HCT116 (cell line): ENCODE measurements around the gene PTPN2. TPM values are rescaled to one million over a fixed set of nuclear protein-coding genes. Genes with fewer than 3 reads are reported as not detected.

Source experiments
- ATAC-seq: fragments of 200-7000 bp; cut with Tn5 transposase; 2 replicates; pipeline ENCODE4 v1.9.1; 2020; ENCODE audit warnings: mild to moderate bottlenecking, moderate library complexity
- BruUV-seq: library from RNA; stranded (reverse); fragments of 400-500 nt; replicated peaks from 2 replicates; lab custom pipeline; 2021; lab: Mats Ljungman, UMichigan
- CTCF ChIA-PET: fragments of 300-600 bp; sonication (Branson Sonifier 250); formaldehyde crosslinking; loops from one replicate; lab custom pipeline; 2021; ENCODE audit warnings: antibody characterized with exemption; lab: Charles Lee
- POLR2A ChIA-PET: fragments of 300-600, 350-600 bp; sonication (Branson Sonifier 250); formaldehyde crosslinking; loops from one replicate; lab custom pipeline; 2021; ENCODE audit warnings: antibody characterized with exemption; lab: Charles Lee
- RAD21 ChIA-PET, 2 experiments: fragments of 300-600 bp; sonication (Branson Sonifier 250); formaldehyde crosslinking; loops; one replicate each; lab custom pipeline; 2023; ENCODE audit warnings: low total read pairs in 2 of 2; ENCODE audit not compliant: uncharacterized antibody in 2 of 2, unreplicated experiment in 2 of 2, low non-redundant PET in 1 of 2; lab: Charles Lee
- DNase-seq: peaks from one replicate; pipeline ENCODE4 v3.0.0-alpha.2; 2010; ENCODE audit warnings: low read depth, low spot score
- H2AFZ ChIP-seq: fragments of 200-600 bp; shearing (Covaris generic), sonication (generic); 2 replicates; pipeline ENCODE4 v1.6.1; 2017; ENCODE audit warnings: low read depth, mixed run types, mixed read lengths, antibody characterized with exemption, low read length; ENCODE audit not compliant: poor library complexity, severe bottlenecking
- H3K27ac ChIP-seq: 2 replicates; pipeline ENCODE4 v1.5.1; 2012; ENCODE audit warnings: low read depth, low read length
- H3K27me3 ChIP-seq: fragments of 200-600 bp; sonication (generic); 2 replicates; pipeline ENCODE4 v1.6.1; 2016; ENCODE audit warnings: mixed run types, low read length, mixed read lengths; ENCODE audit not compliant: insufficient read depth
- H3K36me3 ChIP-seq, 2 experiments: fragments of 200-500 bp in 1 of 2; fragments of 200-600 bp in 1 of 2; sonication (Bioruptor generic) in 1 of 2; sonication (generic) in 1 of 2; 2 replicates each; pipeline versions ENCODE4 v1.5.1 to v1.6.1; 2014 to 2016; ENCODE audit warnings: low read length in 2 of 2, inconsistent platforms in 1 of 2, mixed read lengths in 1 of 2, mixed run types in 1 of 2; ENCODE audit not compliant: insufficient read depth in 2 of 2, control insufficient read depth in 1 of 2
- H3K4me1 ChIP-seq, 2 experiments: fragments of 200-600 bp in 1 of 2; sonication (generic) in 1 of 2; 2 replicates each; pipeline versions ENCODE4 v1.5.1 to v1.6.1; 2012 to 2017; ENCODE audit warnings: low read length in 2 of 2, inconsistent platforms in 1 of 2, mild to moderate bottlenecking in 1 of 2, mixed read lengths in 1 of 2, mixed run types in 1 of 2, moderate library complexity in 1 of 2; ENCODE audit not compliant: insufficient read depth in 2 of 2, control insufficient read depth in 1 of 2
- H3K4me2 ChIP-seq: fragments of 200-600 bp; sonication (generic); 2 replicates; pipeline ENCODE4 v1.6.1; 2017; ENCODE audit warnings: mixed run types, low read length, mixed read lengths
- H3K4me3 ChIP-seq, 2 experiments: fragments of 200-600 bp in 1 of 2; sonication (generic) in 1 of 2; replicated peaks in 1 of 2; 2 replicates each; pipeline ENCODE4 v1.5.1; 2011 to 2016; ENCODE audit warnings: low read length in 2 of 2, control low read depth in 1 of 2, low read depth in 1 of 2, mild to moderate bottlenecking in 1 of 2, mixed read lengths in 1 of 2, mixed run types in 1 of 2
- H3K79me2 ChIP-seq: fragments of 200-600 bp; sonication (generic); 2 replicates; pipeline ENCODE4 v1.6.1; 2017; ENCODE audit warnings: mild to moderate bottlenecking, mixed run types, low read length, moderate library complexity, mixed read lengths; ENCODE audit not compliant: insufficient read depth
- H3K9ac ChIP-seq: fragments of 200-600 bp; sonication (generic); 2 replicates; pipeline ENCODE4 v1.6.1; 2016; ENCODE audit warnings: low read length, mixed read lengths
- H3K9me2 ChIP-seq: fragments of 200-600 bp; sonication (generic), shearing (Covaris generic); 2 replicates; pipeline ENCODE4 v1.6.1; 2017; ENCODE audit warnings: mixed run types, mild to moderate bottlenecking, moderate library complexity; ENCODE audit not compliant: insufficient read depth
- H3K9me3 ChIP-seq, 2 experiments: fragments of 200-500 bp in 1 of 2; fragments of 200-600 bp in 1 of 2; sonication (Bioruptor generic) in 1 of 2; sonication (generic) in 1 of 2; 2 replicates each; pipeline ENCODE4 v1.6.1; 2014 to 2017; ENCODE audit warnings: low read length in 2 of 2, mixed read lengths in 2 of 2, inconsistent platforms in 1 of 2, low read depth in 1 of 2, mild to moderate bottlenecking in 1 of 2, mixed run types in 1 of 2, moderate library complexity in 1 of 2; ENCODE audit not compliant: control insufficient read depth in 1 of 2, insufficient read depth in 1 of 2
- H4K20me1 ChIP-seq: fragments of 200-600 bp; sonication (generic), shearing (Covaris generic); 2 replicates; pipeline ENCODE4 v1.6.1; 2017; ENCODE audit warnings: mixed run types, mild to moderate bottlenecking, moderate library complexity; ENCODE audit not compliant: insufficient read depth
- CEBPB ChIP-seq: IDR thresholded peaks from 2 replicates; pipeline ENCODE4 v1.6.1; 2012; ENCODE audit warnings: low read depth
- ELF1 ChIP-seq: IDR thresholded peaks from 2 replicates; pipeline ENCODE4 v1.6.1; 2012; ENCODE audit warnings: low read depth, borderline replicate concordance
- RAD21 ChIP-seq: IDR thresholded peaks from 2 replicates; pipeline ENCODE4 v1.6.1; 2012; ENCODE audit warnings: low read depth, mild to moderate bottlenecking
- REST ChIP-seq: IDR thresholded peaks from 2 replicates; pipeline ENCODE4 v1.6.1; 2012; ENCODE audit warnings: low read depth
- SIN3A ChIP-seq: IDR thresholded peaks from 2 replicates; pipeline ENCODE4 v1.6.1; 2012; ENCODE audit warnings: low read depth
- SP1 ChIP-seq: IDR thresholded peaks from 2 replicates; pipeline ENCODE4 v1.6.1; 2012; ENCODE audit warnings: low read depth
- intact Hi-C: fragments of 100-400 bp; cut with micrococcal nuclease; formaldehyde crosslinking; loops from 2 replicates; pipeline ENCODE4 v1.10.0; 2022
- total RNA-seq: library from RNA; stranded (reverse); gene quantifications from one replicate; pipeline ENCODE4 v1.2.1, GENCODE V29; 2021; ENCODE audit not compliant: unreplicated experiment
- TF ChIP-seq, protein P1 (sequence below): IDR thresholded peaks from 2 replicates; pipeline ENCODE4 v1.6.1; 2011; ENCODE audit warnings: mild to moderate bottlenecking, low read length, moderate library complexity; ENCODE audit not compliant: insufficient replicate concordance; ENCODE audit errors: extremely low read depth
- TF ChIP-seq, protein P2 (sequence below), 3 experiments: fragments of 200-600 bp in 1 of 3; sonication (generic) in 1 of 3; IDR thresholded peaks in 2 of 3; conservative IDR thresholded peaks in 1 of 3; 2 replicates each; pipeline ENCODE4 v1.5.1; 2012 to 2017; ENCODE audit warnings: low read depth in 2 of 3, low read length in 2 of 3, antibody characterized with exemption in 1 of 3, borderline replicate concordance in 1 of 3, control low read depth in 1 of 3, mild to moderate bottlenecking in 1 of 3, mixed read lengths in 1 of 3, mixed run types in 1 of 3, moderate library complexity in 1 of 3; ENCODE audit not compliant: insufficient read depth in 1 of 3

PTPN2 gene
- total RNA-seq, 1 experiment from 2014 or later: 50.3 TPM

- ChIA-PET CTCF (no interaction called here), RAD21 (no interaction called here)
- H3K9me2 ChIP-seq: no peaks in the 10 kb centered on the region
- no peak overlapping the region for H3K27ac ChIP-seq
- H3K79me2 ChIP-seq: no peaks in the 10 kb centered on the region
- no peak for ATAC-seq
- no peak overlapping the region for H2AFZ ChIP-seq
- H3K27me3 ChIP-seq: no peaks in the 10 kb centered on the region
- H3K4me2 ChIP-seq: no peak overlapping the region
- H4K20me1 ChIP-seq: no peaks in the 10 kb centered on the region
- TF ChIP-seq, protein P1, sequence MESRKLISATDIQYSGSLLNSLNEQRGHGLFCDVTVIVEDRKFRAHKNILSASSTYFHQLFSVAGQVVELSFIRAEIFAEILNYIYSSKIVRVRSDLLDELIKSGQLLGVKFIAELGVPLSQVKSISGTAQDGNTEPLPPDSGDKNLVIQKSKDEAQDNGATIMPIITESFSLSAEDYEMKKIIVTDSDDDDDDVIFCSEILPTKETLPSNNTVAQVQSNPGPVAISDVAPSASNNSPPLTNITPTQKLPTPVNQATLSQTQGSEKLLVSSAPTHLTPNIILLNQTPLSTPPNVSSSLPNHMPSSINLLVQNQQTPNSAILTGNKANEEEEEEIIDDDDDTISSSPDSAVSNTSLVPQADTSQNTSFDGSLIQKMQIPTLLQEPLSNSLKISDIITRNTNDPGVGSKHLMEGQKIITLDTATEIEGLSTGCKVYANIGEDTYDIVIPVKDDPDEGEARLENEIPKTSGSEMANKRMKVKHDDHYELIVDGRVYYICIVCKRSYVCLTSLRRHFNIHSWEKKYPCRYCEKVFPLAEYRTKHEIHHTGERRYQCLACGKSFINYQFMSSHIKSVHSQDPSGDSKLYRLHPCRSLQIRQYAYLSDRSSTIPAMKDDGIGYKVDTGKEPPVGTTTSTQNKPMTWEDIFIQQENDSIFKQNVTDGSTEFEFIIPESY: no peak
- TF ChIP-seq SP1: no peak
- TF ChIP-seq, all 23 proteins: peak for 0
- Histone ChIP-seq H3K4me1 (peaks cover 0 to 2% of the 10 kb centered on the region in 2 experiments; a peak in 1 of 4 replicates), H3K36me3 (no peaks in the 10 kb centered on the region), H3K9me3 (no peaks in the 10 kb centered on the region), H3K4me3 (no peak overlapping the region), H3K9ac (no peak overlapping the region)
- no TSS peak for BruUV-seq
- POLR2A ChIA-PET: no interaction called here
- intact Hi-C loops: no loop called here
- no peak for DNase-seq
Observed at GRCh38 chr18:12768625-12769024, 115.4 kb downstream of the PTPN2 start.

- CTCF ChIA-PET: no interaction called here
- H2AFZ ChIP-seq: no peak overlapping the region
- intact Hi-C loops: no loop called here
- POLR2A ChIA-PET: no interaction called here
- no peak overlapping the region for H3K4me2 ChIP-seq
- H3K4me1 ChIP-seq: peaks cover 0 to 2% of the 10 kb centered on the region in 2 experiments; a peak in 1 of 4 replicates
- no peaks in the 10 kb centered on the region for H3K27me3 ChIP-seq
- H4K20me1 ChIP-seq: no peaks in the 10 kb centered on the region
- BruUV-seq: no TSS peak
- no peak overlapping the region for H3K9ac ChIP-seq
- no peaks in the 10 kb centered on the region for H3K79me2 ChIP-seq
- ATAC-seq (no peak), DNase-seq (no peak)
- H3K9me3 ChIP-seq: no peaks in the 10 kb centered on the region
- H3K27ac ChIP-seq: no peak overlapping the region
- no peak overlapping the region for H3K4me3 ChIP-seq
- no peaks in the 10 kb centered on the region for H3K9me2 ChIP-seq
- H3K36me3 ChIP-seq: no peaks in the 10 kb centered on the region
- RAD21 ChIA-PET: no interaction called here
- TF ChIP-seq RAD21 (no peak), REST (no peak), SIN3A (no peak), ELF1 (no peak), SP1 (no peak), CEBPB (no peak)
- TF ChIP-seq, protein P2, sequence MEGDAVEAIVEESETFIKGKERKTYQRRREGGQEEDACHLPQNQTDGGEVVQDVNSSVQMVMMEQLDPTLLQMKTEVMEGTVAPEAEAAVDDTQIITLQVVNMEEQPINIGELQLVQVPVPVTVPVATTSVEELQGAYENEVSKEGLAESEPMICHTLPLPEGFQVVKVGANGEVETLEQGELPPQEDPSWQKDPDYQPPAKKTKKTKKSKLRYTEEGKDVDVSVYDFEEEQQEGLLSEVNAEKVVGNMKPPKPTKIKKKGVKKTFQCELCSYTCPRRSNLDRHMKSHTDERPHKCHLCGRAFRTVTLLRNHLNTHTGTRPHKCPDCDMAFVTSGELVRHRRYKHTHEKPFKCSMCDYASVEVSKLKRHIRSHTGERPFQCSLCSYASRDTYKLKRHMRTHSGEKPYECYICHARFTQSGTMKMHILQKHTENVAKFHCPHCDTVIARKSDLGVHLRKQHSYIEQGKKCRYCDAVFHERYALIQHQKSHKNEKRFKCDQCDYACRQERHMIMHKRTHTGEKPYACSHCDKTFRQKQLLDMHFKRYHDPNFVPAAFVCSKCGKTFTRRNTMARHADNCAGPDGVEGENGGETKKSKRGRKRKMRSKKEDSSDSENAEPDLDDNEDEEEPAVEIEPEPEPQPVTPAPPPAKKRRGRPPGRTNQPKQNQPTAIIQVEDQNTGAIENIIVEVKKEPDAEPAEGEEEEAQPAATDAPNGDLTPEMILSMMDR (IDR thresholded peaks at IDR 0.05 in 2 of 3, conservative IDR thresholded peaks at IDR 0.05 in 1 of 3; ENCODE audit: borderline replicate concordance in 1 of 3, insufficient read depth in 1 of 3, low read depth in 2 of 3, low read length in 2 of 3): no peak
- TF ChIP-seq, protein P1: no peak
Observed at GRCh38 chr18:12767580-12768155, 116.4 kb downstream of the PTPN2 start.
